ENCODE measurements around the gene ATG10. TPM values are rescaled to one million over a fixed set of nuclear protein-coding genes. Genes with fewer than 3 reads are reported as not detected.

The ATG10 gene
- total and polyA plus RNA-seq, 2 of the 13 experiments (the other 11 are each of a cell fraction or from before 2014, with no cell fraction given) = 2.0 to 5.7 TPM

Small RNA genes within 50 kb of the gene (small RNA-seq; reads per million reads assigned to genes)
- gene AC010598.1 (ENCODE audit: insufficient read depth in 2 of 3, insufficient read length in 3 of 3, low read depth in 2 of 3, low replicate concordance in 1 of 3) (0 reads per million in 3 experiments), gene RN7SL378P (ENCODE audit: insufficient read depth in 2 of 3, insufficient read length in 3 of 3, low read depth in 2 of 3, low replicate concordance in 1 of 3) (0 reads per million in 3 experiments)

Other genes starting within 250 kb of the ATG10 start
- not detected in 2 replicates for gene SSBP2, start 220.9 kb upstream of the ATG10 start, total RNA-seq (2016; rRNA removed; fragmentation: Illumina TruSeq; extraction: Trizol)
- gene SSBP2, start 220.9 kb upstream of the ATG10 start, polyA plus RNA-seq (2011; rRNA removed) = 0.01 and 0.16 TPM in 2 replicates